ENCODE results near the gene TRPV5.

The TRPV5 gene

DNA sequence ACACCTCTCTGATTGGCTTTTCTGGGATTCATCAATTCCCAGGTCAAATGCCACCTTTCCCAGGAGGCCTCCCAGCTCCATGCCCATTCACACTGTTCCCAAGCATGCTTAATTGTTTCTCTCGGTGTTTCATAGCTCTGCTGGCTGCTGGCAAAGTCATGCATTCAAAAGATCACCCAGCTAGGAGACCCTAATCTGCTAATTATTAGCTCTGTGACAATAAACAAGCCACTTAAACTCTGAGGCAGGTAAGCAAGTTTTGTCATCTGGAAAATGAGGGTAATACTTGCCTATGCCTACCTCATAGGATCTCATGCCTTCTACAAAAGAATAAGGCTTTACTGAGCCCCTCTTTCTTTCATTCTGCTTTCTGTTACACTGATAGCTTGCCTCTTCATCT lies 29.4 kb upstream of the TRPV5 start:
- POLR2A ChIA-PET = no interaction called here
- CTCF ChIA-PET = no interaction called here
- no peak for DNase-seq (ENCODE audit: extremely low spot score)
- TF ChIP-seq TARDBP (IDR thresholded peaks at IDR 0.05) = no peak
- TF ChIP-seq LEF1 (IDR thresholded peaks at IDR 0.05; ENCODE audit: borderline replicate concordance) = no peak
- no peak for TF ChIP-seq NFRKB (IDR thresholded peaks at IDR 0.05)
- TF ChIP-seq, protein P1, sequence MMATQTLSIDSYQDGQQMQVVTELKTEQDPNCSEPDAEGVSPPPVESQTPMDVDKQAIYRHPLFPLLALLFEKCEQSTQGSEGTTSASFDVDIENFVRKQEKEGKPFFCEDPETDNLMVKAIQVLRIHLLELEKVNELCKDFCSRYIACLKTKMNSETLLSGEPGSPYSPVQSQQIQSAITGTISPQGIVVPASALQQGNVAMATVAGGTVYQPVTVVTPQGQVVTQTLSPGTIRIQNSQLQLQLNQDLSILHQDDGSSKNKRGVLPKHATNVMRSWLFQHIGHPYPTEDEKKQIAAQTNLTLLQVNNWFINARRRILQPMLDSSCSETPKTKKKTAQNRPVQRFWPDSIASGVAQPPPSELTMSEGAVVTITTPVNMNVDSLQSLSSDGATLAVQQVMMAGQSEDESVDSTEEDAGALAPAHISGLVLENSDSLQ (IDR thresholded peaks at IDR 0.05) = no peak
- TF ChIP-seq CTBP1 (IDR thresholded peaks at IDR 0.05; ENCODE audit: borderline replicate concordance) = no peak
- no peak for TF ChIP-seq SUZ12 (IDR thresholded peaks at IDR 0.05)
- no peak for TF ChIP-seq FOXA1 (IDR thresholded peaks at IDR 0.05)
- TF ChIP-seq SP1 (IDR thresholded peaks at IDR 0.05) = no peak
- no peak for TF ChIP-seq ARNT (IDR thresholded peaks at IDR 0.05)
- no peak for TF ChIP-seq ELF4 (IDR thresholded peaks at IDR 0.05)
- no peak for TF ChIP-seq FOXK2 (IDR thresholded peaks at IDR 0.05)
- no peak for TF ChIP-seq L3MBTL2 (conservative IDR thresholded peaks at IDR 0.05)
- no peak for TF ChIP-seq FOXM1 (IDR thresholded peaks at IDR 0.05; ENCODE audit: borderline replicate concordance)
- no peak for TF ChIP-seq ZNF384 (IDR thresholded peaks at IDR 0.05)
- no peak for TF ChIP-seq BHLHE40 (IDR thresholded peaks at IDR 0.05; ENCODE audit: borderline replicate concordance)
- no peak for TF ChIP-seq HDGF (IDR thresholded peaks at IDR 0.05; ENCODE audit: borderline replicate concordance)

DNA sequence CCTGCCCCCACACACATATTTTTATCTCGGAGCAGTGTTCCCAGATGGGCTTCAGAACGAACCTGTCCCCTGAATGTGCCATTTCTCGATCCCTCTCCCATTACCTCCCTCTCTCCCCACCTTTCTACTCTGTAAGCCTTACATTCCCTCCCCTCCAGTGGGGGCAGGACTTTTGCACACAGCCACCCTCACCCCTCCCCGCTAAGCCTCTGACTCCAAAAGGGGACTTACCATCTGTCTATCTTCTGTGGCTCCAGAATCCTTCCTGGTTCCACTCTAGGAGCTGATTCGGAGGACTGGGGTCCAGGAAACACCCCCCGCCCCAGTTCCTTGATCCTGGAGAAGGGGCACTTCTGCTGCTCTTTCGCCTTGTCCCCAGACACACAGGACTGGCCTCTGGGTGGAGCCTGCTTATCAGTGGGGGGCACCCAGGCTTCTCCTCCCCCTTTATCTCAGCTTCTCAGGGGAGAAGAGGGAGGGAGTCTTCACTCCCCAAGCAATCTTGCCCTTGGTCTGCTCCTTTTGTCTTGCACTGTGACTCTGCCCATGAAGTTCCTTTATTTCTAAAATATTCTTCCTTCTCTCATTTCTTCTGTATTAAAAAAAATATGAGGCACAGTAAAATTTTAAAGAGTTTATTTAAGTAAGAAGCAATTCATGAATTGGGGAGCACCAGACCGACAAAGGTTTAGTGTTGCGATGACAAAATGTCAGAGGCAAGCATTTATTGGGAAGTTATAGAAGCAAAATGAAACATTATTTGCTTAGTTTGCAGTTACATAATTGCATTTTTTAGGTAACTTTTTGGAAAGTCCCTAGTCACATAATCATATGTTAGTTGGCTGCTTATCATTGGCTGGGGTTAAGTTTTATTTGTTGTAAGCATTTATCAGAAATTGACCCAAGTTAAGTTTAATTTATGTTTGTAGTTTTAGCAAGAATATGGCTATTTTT lies 28.7 kb upstream of the TRPV5 start, which contains the start of gene KEL:
Gene KEL (minus strand): TSS at position 391 of the 954 bp plus-strand sequence. CDS start 157 bp downstream, at position 234.
- TF ChIP-seq FOXK2 (IDR thresholded peaks at IDR 0.05) (no peak), LEF1 (IDR thresholded peaks at IDR 0.05; ENCODE audit: borderline replicate concordance) (no peak), ZNF384 (IDR thresholded peaks at IDR 0.05) (no peak), FOXM1 (IDR thresholded peaks at IDR 0.05; ENCODE audit: borderline replicate concordance) (no peak), ARNT (IDR thresholded peaks at IDR 0.05) (no peak), SUZ12 (IDR thresholded peaks at IDR 0.05) (no peak), CTBP1 (IDR thresholded peaks at IDR 0.05; ENCODE audit: borderline replicate concordance) (no peak), TARDBP (IDR thresholded peaks at IDR 0.05) (no peak), HDGF (IDR thresholded peaks at IDR 0.05; ENCODE audit: borderline replicate concordance) (no peak), NFRKB (IDR thresholded peaks at IDR 0.05) (no peak), FOXA1 (IDR thresholded peaks at IDR 0.05) (no peak), SP1 (IDR thresholded peaks at IDR 0.05) (no peak), ELF4 (IDR thresholded peaks at IDR 0.05) (no peak), L3MBTL2 (conservative IDR thresholded peaks at IDR 0.05) (no peak), BHLHE40 (IDR thresholded peaks at IDR 0.05; ENCODE audit: borderline replicate concordance) (no peak)
- TF ChIP-seq, protein P1 (IDR thresholded peaks at IDR 0.05) = no peak
- ChIA-PET CTCF (no interaction called here), POLR2A (no interaction called here)

DNA sequence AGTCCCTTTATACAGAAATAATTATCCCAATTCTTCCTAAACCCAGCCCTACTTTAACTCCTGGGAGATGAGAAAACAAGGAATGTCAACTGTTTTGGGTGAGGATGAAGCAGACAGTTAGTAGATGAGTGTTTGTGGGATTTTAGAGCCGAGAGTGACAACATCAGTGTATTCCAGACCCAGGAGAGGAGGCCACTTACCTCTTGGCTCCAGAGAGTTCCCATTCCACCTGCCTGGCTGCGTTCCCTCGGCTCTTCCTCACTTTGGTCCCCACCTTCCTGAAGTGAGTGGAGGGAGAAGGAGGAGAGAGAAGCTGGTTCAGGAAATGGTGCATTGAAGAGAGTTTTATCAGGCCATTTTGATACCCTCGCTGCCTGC lies 28.0 kb upstream of the TRPV5 start:
- ChIA-PET CTCF (no interaction called here), POLR2A (no interaction called here)
- no peak for TF ChIP-seq SUZ12 (IDR thresholded peaks at IDR 0.05)
- TF ChIP-seq FOXM1 (IDR thresholded peaks at IDR 0.05; ENCODE audit: borderline replicate concordance) = no peak
- TF ChIP-seq, protein P1 (IDR thresholded peaks at IDR 0.05) = no peak
- TF ChIP-seq FOXK2 (IDR thresholded peaks at IDR 0.05) = no peak
- TF ChIP-seq HDGF (IDR thresholded peaks at IDR 0.05; ENCODE audit: borderline replicate concordance) = no peak
- no peak for TF ChIP-seq ARNT (IDR thresholded peaks at IDR 0.05)
- no peak for TF ChIP-seq NFRKB (IDR thresholded peaks at IDR 0.05)
- no peak for TF ChIP-seq BHLHE40 (IDR thresholded peaks at IDR 0.05; ENCODE audit: borderline replicate concordance)
- TF ChIP-seq L3MBTL2 (conservative IDR thresholded peaks at IDR 0.05) = no peak
- no peak for TF ChIP-seq CTBP1 (IDR thresholded peaks at IDR 0.05; ENCODE audit: borderline replicate concordance)
- TF ChIP-seq TARDBP (IDR thresholded peaks at IDR 0.05) = no peak
- TF ChIP-seq LEF1 (IDR thresholded peaks at IDR 0.05; ENCODE audit: borderline replicate concordance) = no peak
- TF ChIP-seq FOXA1 (IDR thresholded peaks at IDR 0.05) = no peak
- DNase-seq (ENCODE audit: extremely low spot score) = no peak

More for the DNA sequence above, 28.7 kb upstream of the TRPV5 start, which contains the start of gene KEL:
- DNase-seq (ENCODE audit: extremely low spot score) = no peak

DNA sequence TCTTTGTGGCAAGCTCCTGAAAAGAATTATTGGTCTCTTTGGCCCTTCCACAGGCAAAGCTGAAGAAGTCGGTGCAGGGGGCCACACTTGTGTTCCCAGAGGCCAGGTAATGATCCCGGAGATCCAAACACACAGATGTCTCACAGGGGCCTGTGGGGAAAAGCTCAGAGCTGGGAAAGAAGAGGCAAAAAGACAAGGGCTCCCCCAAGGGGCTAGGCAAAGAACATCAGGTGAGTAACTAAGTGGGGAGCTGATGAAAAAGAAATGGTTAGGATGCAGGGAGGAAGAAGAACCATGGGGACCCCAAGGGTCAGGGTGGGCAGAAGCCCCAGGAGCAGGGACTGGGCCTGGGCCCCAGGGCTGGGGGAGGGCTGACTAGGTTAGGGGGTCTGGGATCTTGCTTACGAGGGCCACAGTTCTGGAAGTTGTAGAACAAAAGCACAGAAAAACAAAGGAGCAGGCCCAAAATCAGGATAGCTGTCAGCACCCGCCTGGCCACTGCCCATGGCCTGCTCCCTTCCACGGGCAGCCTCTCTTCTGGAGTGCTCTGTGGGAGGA lies 27.5 kb upstream of the TRPV5 start:
- DNase-seq (ENCODE audit: extremely low spot score) = no peak
- ChIA-PET CTCF (no interaction called here), POLR2A (no interaction called here)
- no peak for TF ChIP-seq FOXA1 (IDR thresholded peaks at IDR 0.05)

DNA sequence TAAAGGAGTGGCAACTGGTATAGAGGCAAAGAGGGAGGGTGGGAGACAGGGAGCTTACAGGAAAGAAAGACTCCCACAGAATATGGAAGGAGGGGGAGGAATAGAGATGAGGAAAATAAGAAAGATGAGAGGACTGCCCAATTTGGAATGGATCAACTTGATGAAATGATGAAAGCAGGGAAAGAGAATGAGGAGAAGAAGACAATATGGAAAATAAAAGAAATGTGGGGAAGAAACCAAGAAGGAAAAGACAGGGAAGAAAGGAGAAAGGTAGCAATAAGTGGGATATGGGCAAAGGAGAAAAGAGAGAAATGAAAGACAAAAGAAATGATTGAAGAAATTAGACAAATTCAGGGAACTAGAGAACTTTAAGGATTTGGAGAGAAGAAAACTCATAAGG lies 25.7 kb upstream of the TRPV5 start:
- no peak for DNase-seq (ENCODE audit: extremely low spot score)
- ChIA-PET POLR2A (no interaction called here), CTCF (no interaction called here)
- TF ChIP-seq BHLHE40 (IDR thresholded peaks at IDR 0.05; ENCODE audit: borderline replicate concordance) (no peak), SUZ12 (IDR thresholded peaks at IDR 0.05) (no peak), FOXK2 (IDR thresholded peaks at IDR 0.05) (no peak), ARNT (IDR thresholded peaks at IDR 0.05) (no peak), ELF4 (IDR thresholded peaks at IDR 0.05) (no peak), ZNF384 (IDR thresholded peaks at IDR 0.05) (no peak), HDGF (IDR thresholded peaks at IDR 0.05; ENCODE audit: borderline replicate concordance) (no peak), FOXA1 (IDR thresholded peaks at IDR 0.05) (no peak), NFRKB (IDR thresholded peaks at IDR 0.05) (no peak), TARDBP (IDR thresholded peaks at IDR 0.05) (no peak), L3MBTL2 (conservative IDR thresholded peaks at IDR 0.05) (no peak), CTBP1 (IDR thresholded peaks at IDR 0.05; ENCODE audit: borderline replicate concordance) (no peak), LEF1 (IDR thresholded peaks at IDR 0.05; ENCODE audit: borderline replicate concordance) (no peak), SP1 (IDR thresholded peaks at IDR 0.05) (no peak), FOXM1 (IDR thresholded peaks at IDR 0.05; ENCODE audit: borderline replicate concordance) (no peak)
- TF ChIP-seq, protein P1 (IDR thresholded peaks at IDR 0.05) = no peak
